Measurements from ENCODE around the gene SLC18A2.

DNA sequence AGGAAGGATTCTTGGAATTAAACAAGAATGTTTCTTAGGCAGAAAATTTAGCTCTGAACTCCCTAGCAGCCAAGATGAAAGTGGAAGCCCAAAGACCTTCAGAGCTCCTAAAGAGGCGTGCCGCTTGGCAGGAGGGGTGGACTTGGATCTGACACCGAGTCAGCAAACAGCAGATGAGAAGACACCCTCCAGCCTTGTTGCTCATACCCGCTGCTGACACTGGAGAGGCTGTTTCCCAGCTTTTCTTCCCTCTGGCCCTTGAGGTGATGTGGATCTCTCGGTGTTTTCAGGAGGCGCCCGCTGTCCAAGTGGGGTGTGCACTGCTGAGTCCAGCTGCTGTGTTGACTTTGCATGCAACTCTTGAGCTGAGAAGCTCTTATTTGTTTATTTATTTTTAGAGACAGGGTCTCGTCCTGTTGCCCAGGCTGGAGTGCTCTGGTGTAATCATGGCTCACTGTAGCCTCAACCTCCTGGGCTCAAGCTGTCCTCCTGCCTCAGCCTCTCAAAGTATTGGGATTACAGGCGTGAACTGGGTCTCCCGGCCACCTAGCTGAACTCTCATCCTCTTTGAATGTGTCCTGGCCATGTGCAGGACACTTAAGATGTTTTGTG, 21.5 kb downstream of the SLC18A2 start:
- TF ChIP-seq, protein P1, sequence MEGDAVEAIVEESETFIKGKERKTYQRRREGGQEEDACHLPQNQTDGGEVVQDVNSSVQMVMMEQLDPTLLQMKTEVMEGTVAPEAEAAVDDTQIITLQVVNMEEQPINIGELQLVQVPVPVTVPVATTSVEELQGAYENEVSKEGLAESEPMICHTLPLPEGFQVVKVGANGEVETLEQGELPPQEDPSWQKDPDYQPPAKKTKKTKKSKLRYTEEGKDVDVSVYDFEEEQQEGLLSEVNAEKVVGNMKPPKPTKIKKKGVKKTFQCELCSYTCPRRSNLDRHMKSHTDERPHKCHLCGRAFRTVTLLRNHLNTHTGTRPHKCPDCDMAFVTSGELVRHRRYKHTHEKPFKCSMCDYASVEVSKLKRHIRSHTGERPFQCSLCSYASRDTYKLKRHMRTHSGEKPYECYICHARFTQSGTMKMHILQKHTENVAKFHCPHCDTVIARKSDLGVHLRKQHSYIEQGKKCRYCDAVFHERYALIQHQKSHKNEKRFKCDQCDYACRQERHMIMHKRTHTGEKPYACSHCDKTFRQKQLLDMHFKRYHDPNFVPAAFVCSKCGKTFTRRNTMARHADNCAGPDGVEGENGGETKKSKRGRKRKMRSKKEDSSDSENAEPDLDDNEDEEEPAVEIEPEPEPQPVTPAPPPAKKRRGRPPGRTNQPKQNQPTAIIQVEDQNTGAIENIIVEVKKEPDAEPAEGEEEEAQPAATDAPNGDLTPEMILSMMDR (IDR thresholded peaks at IDR 0.05; ENCODE audit: low read length) = no peak
- no peak for TF ChIP-seq EZH2 (IDR thresholded peaks at IDR 0.05; ENCODE audit: borderline replicate concordance, low read length)

All from OCI-LY1 (cell line).